Keratinocyte (primary cell): Measurements from ENCODE around the gene RBM4B. TPM values are rescaled to one million over a fixed set of nuclear protein-coding genes. Genes with fewer than 3 reads are reported as not detected.

ENCODE experiments used
- DNase-seq: peaks from one replicate; pipeline ENCODE4 v3.0.0-alpha.2; 2011; ENCODE audit warnings: low read depth, missing footprints, low spot score
- FAIRE-seq: peaks from 2 replicates; lab custom pipeline; 2011; peaks lifted over from hg19 to GRCh38; lab: Jason Lieb, UNC
- H2AFZ ChIP-seq: 2 replicates; pipeline ENCODE4 v1.6.0; 2012; ENCODE audit warnings: low read length, control low read depth, inconsistent platforms; ENCODE audit not compliant: control insufficient read depth
- H3K27ac ChIP-seq: 2 replicates; pipeline ENCODE4 v1.5.1; 2011; ENCODE audit warnings: low read length; ENCODE audit not compliant: control insufficient read depth, insufficient read depth
- H3K27me3 ChIP-seq: 3 replicates; pipeline ENCODE4 v1.6.0; 2011; ENCODE audit warnings: low read length; ENCODE audit not compliant: control insufficient read depth, insufficient read depth; ENCODE audit errors: extremely low read depth
- H3K36me3 ChIP-seq, 2 experiments: 2 replicates in 1 of 2; 3 replicates in 1 of 2; pipeline ENCODE4 v1.5.1; 2011; ENCODE audit warnings: low read length in 2 of 2, mild to moderate bottlenecking in 1 of 2; ENCODE audit not compliant: control insufficient read depth in 2 of 2, insufficient read depth in 2 of 2; ENCODE audit errors: extremely low read depth in 1 of 2
- H3K4me1 ChIP-seq: 3 replicates; pipeline ENCODE4 v1.5.1; 2011; ENCODE audit warnings: low read length; ENCODE audit not compliant: control insufficient read depth, insufficient read depth; ENCODE audit errors: extremely low read depth
- H3K4me2 ChIP-seq: 3 replicates; pipeline ENCODE4 v1.6.0; 2011; ENCODE audit warnings: low read depth, low read length; ENCODE audit not compliant: control insufficient read depth, insufficient read depth; ENCODE audit errors: extremely low read depth
- H3K4me3 ChIP-seq, 3 experiments: fragments of 200-600 bp in 1 of 3; sonication (generic) in 1 of 3; 2 replicates in 2 of 3; 3 replicates in 1 of 3; pipeline ENCODE4 v1.5.1; 2011 to 2016; ENCODE audit warnings: low read length in 3 of 3, mild to moderate bottlenecking in 3 of 3, control low read depth in 2 of 3, inconsistent platforms in 1 of 3, low read depth in 1 of 3, mixed read lengths in 1 of 3, mixed run types in 1 of 3, moderate library complexity in 1 of 3; ENCODE audit not compliant: control insufficient read depth in 2 of 3, insufficient read depth in 2 of 3; ENCODE audit errors: extremely low read depth in 1 of 3
- H3K79me2 ChIP-seq: 2 replicates; pipeline ENCODE4 v1.6.0; 2012; ENCODE audit warnings: low read length; ENCODE audit not compliant: control insufficient read depth, insufficient read depth
- H3K9ac ChIP-seq: 3 replicates; pipeline ENCODE4 v1.6.0; 2011; ENCODE audit warnings: low read length; ENCODE audit not compliant: control insufficient read depth, insufficient read depth; ENCODE audit errors: extremely low read depth
- H3K9me1 ChIP-seq: 3 replicates; pipeline ENCODE4 v1.6.0; 2011; ENCODE audit warnings: low read length; ENCODE audit not compliant: control insufficient read depth, insufficient read depth; ENCODE audit errors: extremely low read depth
- H3K9me3 ChIP-seq: 2 replicates; pipeline ENCODE4 v1.5.1; 2012; ENCODE audit warnings: low read depth, low read length; ENCODE audit not compliant: control insufficient read depth
- H4K20me1 ChIP-seq: 3 replicates; pipeline ENCODE4 v1.6.0; 2011; ENCODE audit warnings: low read length; ENCODE audit not compliant: control insufficient read depth, insufficient read depth; ENCODE audit errors: extremely low read depth
- EZH2 ChIP-seq: IDR thresholded peaks from one replicate; pipeline ENCODE4 v1.6.1; 2012; ENCODE audit warnings: inconsistent platforms, mild to moderate bottlenecking, low read length, moderate library complexity
- dilution Hi-C: fragments of 300-500 bp; cut with MboI; formaldehyde crosslinking; loops from one replicate; pipeline ENCODE4 v1.7.0; 2020; ENCODE audit warnings: low sequenced_read_pairs; ENCODE audit not compliant: extremely low pct_ligation_motif_present
- polyA plus RNA-seq, 5 experiments: library from polyadenylated mRNA; depleted of rRNA in 3 of 5; stranded (reverse) in 3 of 5; stranded (forward) in 1 of 5; unstranded in 1 of 5; fragments of >200 nt; gene quantifications; 1 replicate in 1 of 5; 2 replicates in 3 of 5; 3 replicates in 1 of 5; pipeline versions ENCODE4 v1.2.1 to v1.2.3, GENCODE V29; 2011 to 2012; ENCODE audit warnings: missing spikeins in 2 of 5, low read depth in 1 of 5, low replicate concordance in 1 of 5
- TF ChIP-seq, protein P1 (sequence below), 3 experiments: IDR thresholded peaks in 1 of 3; conservative IDR thresholded peaks in 1 of 3; optimal IDR thresholded peaks in 1 of 3; 2 replicates in 2 of 3; 3 replicates in 1 of 3; pipeline versions ENCODE3 to v1.5.1; 2011; ENCODE audit warnings: low read length in 3 of 3, mild to moderate bottlenecking in 3 of 3, moderate library complexity in 2 of 3, control low read depth in 1 of 3, inconsistent platforms in 1 of 3; ENCODE audit not compliant: insufficient read depth in 2 of 3; ENCODE audit errors: extremely low read depth in 1 of 3

RBM4B gene
- polyA plus RNA-seq, 1 donor (not counting 4 experiments of a cell fraction or from before 2014, with no cell fraction given), result 20.9 TPM

DNA sequence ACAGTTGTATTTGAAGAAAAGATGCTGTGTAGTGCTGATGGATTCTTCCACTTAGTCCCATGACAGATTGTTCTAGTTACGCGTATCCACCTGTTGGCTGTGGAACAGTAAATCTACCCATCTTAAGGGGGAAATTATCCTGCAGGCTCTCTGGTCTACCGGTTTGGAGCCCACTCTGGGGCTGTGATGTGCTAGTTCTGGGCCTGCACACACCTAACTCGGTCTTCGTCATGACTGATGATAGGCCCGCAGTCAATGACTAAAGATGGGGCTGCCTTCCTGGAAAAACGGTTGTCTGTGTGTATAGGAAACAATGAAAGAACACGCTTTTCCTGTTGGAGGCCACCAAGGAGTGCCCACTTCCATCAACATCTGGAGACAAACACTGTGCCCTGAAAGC lies 6.2 kb upstream of the RBM4B start:
- Histone ChIP-seq H3K27me3 (no peaks in the 10 kb centered on the region), H3K4me2 (no peak overlapping the region), H3K9me3 (no peaks in the 10 kb centered on the region), H2AFZ (no peak overlapping the region), H3K9me1 (no peaks in the 10 kb centered on the region), H3K79me2 (no peaks in the 10 kb centered on the region), H3K4me3 (no peak overlapping the region), H3K9ac (no peak overlapping the region), H3K27ac (no peak overlapping the region), H3K36me3 (peaks cover 8% of the 10 kb centered on the region in 2 experiments), H3K4me1 (peaks cover 28% of the 10 kb centered on the region), H4K20me1 (no peaks in the 10 kb centered on the region)
- dilution Hi-C loops, result loop anchor here (25.0 kb wide), 1 partner anchor 103 kb away; no protein-coding TSS in a partner anchor
- TF ChIP-seq, protein P1, sequence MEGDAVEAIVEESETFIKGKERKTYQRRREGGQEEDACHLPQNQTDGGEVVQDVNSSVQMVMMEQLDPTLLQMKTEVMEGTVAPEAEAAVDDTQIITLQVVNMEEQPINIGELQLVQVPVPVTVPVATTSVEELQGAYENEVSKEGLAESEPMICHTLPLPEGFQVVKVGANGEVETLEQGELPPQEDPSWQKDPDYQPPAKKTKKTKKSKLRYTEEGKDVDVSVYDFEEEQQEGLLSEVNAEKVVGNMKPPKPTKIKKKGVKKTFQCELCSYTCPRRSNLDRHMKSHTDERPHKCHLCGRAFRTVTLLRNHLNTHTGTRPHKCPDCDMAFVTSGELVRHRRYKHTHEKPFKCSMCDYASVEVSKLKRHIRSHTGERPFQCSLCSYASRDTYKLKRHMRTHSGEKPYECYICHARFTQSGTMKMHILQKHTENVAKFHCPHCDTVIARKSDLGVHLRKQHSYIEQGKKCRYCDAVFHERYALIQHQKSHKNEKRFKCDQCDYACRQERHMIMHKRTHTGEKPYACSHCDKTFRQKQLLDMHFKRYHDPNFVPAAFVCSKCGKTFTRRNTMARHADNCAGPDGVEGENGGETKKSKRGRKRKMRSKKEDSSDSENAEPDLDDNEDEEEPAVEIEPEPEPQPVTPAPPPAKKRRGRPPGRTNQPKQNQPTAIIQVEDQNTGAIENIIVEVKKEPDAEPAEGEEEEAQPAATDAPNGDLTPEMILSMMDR (optimal IDR thresholded peaks at IDR 0.05 in 1 of 3, IDR thresholded peaks at IDR 0.05 in 1 of 3, conservative IDR thresholded peaks at IDR 0.05 in 1 of 3; ENCODE audit: extremely low read depth in 1 of 3, insufficient read depth in 2 of 3, low read length in 3 of 3), result no peak
- no peak for TF ChIP-seq EZH2
- DNase-seq (no peak), FAIRE-seq (no peak)

DNA sequence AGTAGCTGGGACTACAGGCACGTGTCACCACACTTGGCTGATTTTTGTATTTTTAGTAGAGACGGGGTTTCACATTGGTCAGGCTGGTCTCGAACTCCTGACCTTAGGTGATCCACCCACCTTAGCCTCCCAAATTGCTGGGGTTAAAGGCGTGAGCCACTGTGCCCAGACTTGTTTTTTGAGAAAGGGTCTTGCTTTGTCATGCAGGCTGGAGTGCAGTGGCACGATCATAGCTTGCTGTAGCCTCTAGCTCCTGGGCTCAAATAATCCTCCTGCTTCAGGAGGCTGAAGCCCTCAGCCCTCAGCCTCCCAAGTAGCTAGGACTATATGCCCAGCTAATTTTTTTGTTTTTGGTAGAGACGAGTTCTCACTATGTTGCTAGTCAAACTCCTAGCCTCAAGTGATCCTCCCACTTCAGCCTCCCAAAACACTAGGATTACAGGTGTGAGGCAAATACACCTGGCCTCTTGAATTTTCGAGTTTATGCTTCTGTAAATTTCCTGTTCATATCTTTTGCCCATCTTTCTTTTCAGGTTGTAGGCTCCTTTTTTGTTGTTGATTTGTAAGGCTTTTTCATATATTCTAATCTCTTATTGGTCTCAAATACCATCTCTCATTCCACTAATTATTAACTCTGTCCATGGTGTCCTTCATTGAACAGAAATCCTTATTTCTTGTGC lies 3.4 kb upstream of the RBM4B start:
- FAIRE-seq (no peak), DNase-seq (no peak)
- Histone ChIP-seq H2AFZ (no peak overlapping the region), H3K79me2 (peaks cover 10% of the 10 kb centered on the region), H3K4me2 (no peak overlapping the region), H3K27ac (no peak overlapping the region), H3K9me3 (no peaks in the 10 kb centered on the region), H3K9me1 (no peaks in the 10 kb centered on the region), H3K27me3 (no peaks in the 10 kb centered on the region), H3K36me3 (peaks cover 0 to 3% of the 10 kb centered on the region in 2 experiments), H3K4me1 (peaks cover 31% of the 10 kb centered on the region), H3K4me3 (no peak overlapping the region), H3K9ac (no peak overlapping the region), H4K20me1 (no peaks in the 10 kb centered on the region)
- dilution Hi-C loops, result loop anchor here (25.0 kb wide), 1 partner anchor 106 kb away; no protein-coding TSS in a partner anchor
- TF ChIP-seq, protein P1 (optimal IDR thresholded peaks at IDR 0.05 in 1 of 3, IDR thresholded peaks at IDR 0.05 in 1 of 3, conservative IDR thresholded peaks at IDR 0.05 in 1 of 3; ENCODE audit: extremely low read depth in 1 of 3, insufficient read depth in 2 of 3, low read length in 3 of 3), result no peak
- no peak for TF ChIP-seq EZH2
